Lower leg skin (tissue), 4 donors: Measurements from ENCODE around the gene RPS6KL1. TPM values are rescaled to one million over a fixed set of nuclear protein-coding genes. Genes with fewer than 3 reads are reported as not detected.

Experiments
- DNase-seq, 2 donors: peaks; one replicate each; pipeline ENCODE4 v3.0.0-alpha.2; 2019; ENCODE audit warnings: low spot score in 2 of 2
- H3K4me3 ChIP-seq: fragments of 200-600 bp; sonication (generic); 2 replicates; pipeline ENCODE4 v1.5.1; 2017; ENCODE audit warnings: mild to moderate bottlenecking, low read depth; ENCODE audit not compliant: poor library complexity, severe bottlenecking
- CTCF ChIP-seq, 3 donors: fragments of 450-650 bp; IDR thresholded peaks; one replicate each; pipeline ENCODE4 v1.5.1; 2016; ENCODE audit warnings: antibody characterized with exemption in 3 of 3, mild to moderate bottlenecking in 3 of 3, moderate library complexity in 2 of 3
- POLR2A ChIP-seq, 2 donors: fragments of 450-650 bp; IDR thresholded peaks; one replicate each; pipeline ENCODE4 v1.6.1; 2016 to 2017; ENCODE audit warnings: antibody characterized with exemption in 2 of 2, mild to moderate bottlenecking in 1 of 2, moderate library complexity in 1 of 2
- WGBS, 2 donors: methylation state at CpG; one replicate each; pipeline ENCODE4 v1.1.5; 2018; 5-methylcytosine and 5-hydroxymethylcytosine counted together
- intact Hi-C: fragments of 100-400 bp; cut with DNase I; formaldehyde crosslinking; loops from one replicate; pipeline ENCODE4 v1.15.0; 2023; ENCODE audit warnings: low total_unique reads
- total RNA-seq, 4 donors: library from RNA; depleted of rRNA; stranded (reverse); fragments of >200 nt; gene quantifications; one replicate each; pipeline ENCODE4 v1.1.0, GENCODE V29; 2016

RPS6KL1 gene
- total RNA-seq, 4 donors from 2014 or later, result 0.38 to 3.7 (median 2.1) TPM

GRCh38 chr14:74863274-74863673 lies 59.8 kb downstream of the RPS6KL1 start:
- WGBS, 2 donors, result 81 to 86% methylated on average over 9 of the region's 9 CpGs
- intact Hi-C loops, result loop anchor here (5.0 kb wide), 1 partner anchor 44 kb away; no protein-coding TSS in a partner anchor
- DNase-seq, result no peak
- TF ChIP-seq CTCF (IDR thresholded peaks at IDR 0.05) (no peak), POLR2A (IDR thresholded peaks at IDR 0.05) (no peak)
- H3K4me3 ChIP-seq, result no peak overlapping the region

GRCh38 chr14:74861734-74862090 lies 61.3 kb downstream of the RPS6KL1 start:
- no peak for TF ChIP-seq POLR2A (IDR thresholded peaks at IDR 0.05)
- TF ChIP-seq CTCF (IDR thresholded peaks at IDR 0.05), result no peak
- DNase-seq, result no peak
- no peak overlapping the region for H3K4me3 ChIP-seq
- intact Hi-C loops, result loop anchor here (5.0 kb wide), 1 partner anchor 46 kb away; no protein-coding TSS in a partner anchor
- 73 to 76% methylated on average over 3 of the region's 3 CpGs for WGBS, 2 donors

- 24 to 32% methylated on average over 7 of the region's 7 CpGs for WGBS, 2 donors
- H3K4me3 ChIP-seq, result no peak overlapping the region
- intact Hi-C loops, result loop anchor here (5.0 kb wide), 1 partner anchor 46 kb away; no protein-coding TSS in a partner anchor
- peak in 1 of 3 donors; percentile 46 for TF ChIP-seq CTCF (IDR thresholded peaks at IDR 0.05)
- no peak for TF ChIP-seq POLR2A (IDR thresholded peaks at IDR 0.05)
- DNase-seq, result peak; percentile 88 to 98
These were observed 61.9 kb downstream of the RPS6KL1 start for GRCh38 chr14:74860899-74861733.

GRCh38 chr14:74859757-74860552 lies 63.1 kb downstream of the RPS6KL1 start:
- no peak overlapping the region for H3K4me3 ChIP-seq
- intact Hi-C loops, result loop anchor here (5.0 kb wide), 1 partner anchor 47 kb away; no protein-coding TSS in a partner anchor
- WGBS, 2 donors, result 53 to 59% methylated on average over 10 of the region's 10 CpGs
- no peak for DNase-seq
- no peak for TF ChIP-seq CTCF (IDR thresholded peaks at IDR 0.05)
- TF ChIP-seq POLR2A (IDR thresholded peaks at IDR 0.05), result no peak

GRCh38 chr14:74858022-74858421 lies 65.0 kb downstream of the RPS6KL1 start:
- 50 to 66% methylated on average over 1 of the region's 1 CpG for WGBS, 2 donors
- H3K4me3 ChIP-seq, result no peak overlapping the region
- DNase-seq, result no peak
- TF ChIP-seq CTCF (IDR thresholded peaks at IDR 0.05), result no peak
- intact Hi-C loops, result no loop called here
